Activated B cell treated with CpG ODN at 0.5 μM for 24 hours (primary cell): ENCODE results near the gene COL1A2. TPM values are rescaled to one million over a fixed set of nuclear protein-coding genes. Genes with fewer than 3 reads are reported as not detected.

Source experiments
- ATAC-seq: fragments of 200-7000 bp; cut with Tn5 transposase; one replicate; pipeline ENCODE4 v1.10.0; 2021; ENCODE audit warnings: low read depth, mild to moderate bottlenecking, moderate library complexity
- CTCF ChIA-PET: fragments of 350-600 bp; sonication (Branson Sonifier 250); formaldehyde crosslinking; loops from one replicate; lab custom pipeline; 2021; ENCODE audit warnings: antibody characterized with exemption; lab: Charles Lee
- POLR2A ChIA-PET: fragments of 350-600 bp; sonication (Branson Sonifier 250); formaldehyde crosslinking; loops from one replicate; lab custom pipeline; 2021; ENCODE audit warnings: antibody characterized with exemption; lab: Charles Lee
- DNase-seq: peaks from one replicate; pipeline ENCODE4 v3.0.0; 2022
- H3K27ac Mint-ChIP-seq: one replicate; pipeline ENCODE4 v1.8.0; 2020; ENCODE audit warnings: mixed read lengths
- H3K27me3 Mint-ChIP-seq: one replicate; pipeline ENCODE4 v1.8.0; 2021; ENCODE audit warnings: mixed read lengths
- H3K36me3 Mint-ChIP-seq: one replicate; pipeline ENCODE4 v1.8.0; 2021; ENCODE audit warnings: low read depth, mixed read lengths
- H3K4me1 Mint-ChIP-seq: one replicate; pipeline ENCODE4 v1.8.0; 2021; ENCODE audit warnings: mixed read lengths
- H3K4me3 Mint-ChIP-seq: one replicate; pipeline ENCODE4 v1.8.0; 2020; ENCODE audit warnings: mild to moderate bottlenecking, mixed read lengths
- H3K9me3 Mint-ChIP-seq: one replicate; pipeline ENCODE4 v1.8.0; 2020; ENCODE audit warnings: mixed read lengths
- CTCF ChIP-seq: fragments of 200-600 bp; IDR thresholded peaks from one replicate; pipeline ENCODE4 v1.8.0; 2022; ENCODE audit warnings: antibody characterized with exemption, mild to moderate bottlenecking
- intact Hi-C: fragments of 100-400 bp; cut with micrococcal nuclease; formaldehyde crosslinking; loops from one replicate; pipeline ENCODE4 v1.15.1; 2024
- total RNA-seq: library from RNA; stranded (reverse); gene quantifications from 2 replicates; pipeline ENCODE4 v1.2.3, GENCODE V29; 2022

The COL1A2 gene
- total RNA-seq, 1 donor from 2014 or later = not detected

GRCh38 chr7:94452239-94452638 is 57.5 kb downstream of the COL1A2 start:
- POLR2A ChIA-PET = no interaction called here

GRCh38 chr7:94453898-94454297 is 59.2 kb downstream of the COL1A2 start:
- CTCF ChIA-PET = no interaction called here
- Mint-ChIP-seq H3K9me3 (no peaks in the 10 kb centered on the region), H3K27ac (no peak overlapping the region), H3K4me3 (no peak overlapping the region), H3K4me1 (no peaks in the 10 kb centered on the region), H3K27me3 (peaks cover 10% of the 10 kb centered on the region), H3K36me3 (no peaks in the 10 kb centered on the region)
- ATAC-seq (no peak), DNase-seq (no peak)
- POLR2A ChIA-PET = no interaction called here
- intact Hi-C loops = no loop called here
- TF ChIP-seq CTCF = no peak

More at GRCh38 chr7:94452239-94452638, 57.5 kb downstream of the COL1A2 start:
- CTCF ChIA-PET = no interaction called here
- ATAC-seq (no peak), DNase-seq (no peak)
- Mint-ChIP-seq H3K36me3 (no peaks in the 10 kb centered on the region), H3K9me3 (no peaks in the 10 kb centered on the region), H3K4me3 (no peak overlapping the region), H3K4me1 (no peaks in the 10 kb centered on the region), H3K27me3 (peaks cover 10% of the 10 kb centered on the region), H3K27ac (no peak overlapping the region)
- intact Hi-C loops = no loop called here
- no peak for TF ChIP-seq CTCF

- ATAC-seq (no peak), DNase-seq (no peak)
- H3K4me1 Mint-ChIP-seq = no peaks in the 10 kb centered on the region
- ChIA-PET POLR2A (no interaction called here), CTCF (interaction anchor here (0.7 to 3.1 kb wide), 3 partner anchors 9 to 1232 kb away, joined by 3 to 11 read pairs (median 3); no protein-coding TSS in a partner anchor)
- TF ChIP-seq CTCF = no peak
- H3K27me3 Mint-ChIP-seq = peaks cover 2% of the 10 kb centered on the region
- intact Hi-C loops = no loop called here
- no peak overlapping the region for H3K27ac Mint-ChIP-seq
- H3K36me3 Mint-ChIP-seq = no peaks in the 10 kb centered on the region
- H3K4me3 Mint-ChIP-seq = no peak overlapping the region
- H3K9me3 Mint-ChIP-seq = no peaks in the 10 kb centered on the region
These were observed 63.3 kb downstream of the COL1A2 start for GRCh38 chr7:94458041-94458440.

- CTCF ChIA-PET = no interaction called here
- TF ChIP-seq CTCF = no peak
These were observed 71.8 kb downstream of the COL1A2 start for GRCh38 chr7:94466516-94466915.

GRCh38 chr7:94471604-94472003 is 76.9 kb downstream of the COL1A2 start:
- Mint-ChIP-seq H3K36me3 (no peaks in the 10 kb centered on the region), H3K4me3 (no peak overlapping the region), H3K4me1 (no peaks in the 10 kb centered on the region), H3K9me3 (peaks cover 8% of the 10 kb centered on the region), H3K27ac (no peak overlapping the region), H3K27me3 (peaks cover 20% of the 10 kb centered on the region)
- POLR2A ChIA-PET = no interaction called here
- ATAC-seq = no peak
- intact Hi-C loops = no loop called here
- TF ChIP-seq CTCF = no peak
- no peak for DNase-seq
- CTCF ChIA-PET = no interaction called here

More at GRCh38 chr7:94466516-94466915, 71.8 kb downstream of the COL1A2 start:
- Mint-ChIP-seq H3K36me3 (no peaks in the 10 kb centered on the region), H3K4me1 (no peaks in the 10 kb centered on the region), H3K27ac (no peak overlapping the region), H3K9me3 (peaks cover 7% of the 10 kb centered on the region), H3K4me3 (no peak overlapping the region), H3K27me3 (peaks cover 10% of the 10 kb centered on the region)
- ATAC-seq (no peak), DNase-seq (no peak)
- POLR2A ChIA-PET = no interaction called here
- intact Hi-C loops = no loop called here
